GM23338 (cell line): Measurements from ENCODE around the gene REEP5. TPM values are rescaled to one million over a fixed set of nuclear protein-coding genes. Genes with fewer than 3 reads are reported as not detected.

Experiments used
- ATAC-seq: fragments of 200-7000 bp; cut with Tn5 transposase; 3 replicates; pipeline ENCODE4 v1.9.1; 2020
- DNase-seq: peaks from one replicate; pipeline ENCODE4 v3.0.0-alpha.2; 2015; ENCODE audit warnings: low spot score
- H2AFZ ChIP-seq: fragments of 200-600 bp; sonication (generic); 2 replicates; pipeline ENCODE4 v1.8.0; 2016; ENCODE audit warnings: antibody characterized with exemption, mild to moderate bottlenecking, moderate library complexity
- H3F3A ChIP-seq: fragments of 200-600 bp; sonication (generic); replicated peaks from 2 replicates; pipeline ENCODE4 v1.8.0; 2017; ENCODE audit warnings: antibody characterized with exemption, mixed run types, low read depth
- H3K27ac ChIP-seq: fragments of 200-600 bp; sonication (generic); 2 replicates; pipeline ENCODE4 v1.6.1; 2016; ENCODE audit warnings: low read depth
- H3K27me3 ChIP-seq: fragments of 200-600 bp; sonication (generic); 2 replicates; pipeline ENCODE4 v1.8.0; 2016; ENCODE audit warnings: mild to moderate bottlenecking, mixed run types, moderate library complexity; ENCODE audit not compliant: insufficient read depth
- H3K36me3 ChIP-seq: fragments of 200-600 bp; sonication (generic); 2 replicates; pipeline ENCODE4 v1.8.0; 2016; ENCODE audit warnings: mild to moderate bottlenecking; ENCODE audit not compliant: insufficient read depth
- H3K4me1 ChIP-seq: fragments of 200-600 bp; sonication (generic); 2 replicates; pipeline ENCODE4 v1.8.0; 2016; ENCODE audit warnings: mild to moderate bottlenecking, moderate library complexity; ENCODE audit not compliant: insufficient read depth
- H3K4me2 ChIP-seq: fragments of 200-600 bp; sonication (generic); 2 replicates; pipeline ENCODE4 v1.7.1; 2017; ENCODE audit warnings: mixed run types
- H3K4me3 ChIP-seq: fragments of 200-600 bp; sonication (generic); 2 replicates; pipeline ENCODE4 v1.6.1; 2016; ENCODE audit warnings: mixed run types
- H3K79me2 ChIP-seq: fragments of 200-600 bp; sonication (generic); replicated peaks from 2 replicates; pipeline ENCODE4 v1.8.0; 2017; ENCODE audit warnings: mild to moderate bottlenecking; ENCODE audit not compliant: insufficient read depth
- H3K9me2 ChIP-seq: fragments of 200-600 bp; sonication (generic); 2 replicates; pipeline ENCODE4 v1.8.0; 2017; ENCODE audit not compliant: insufficient read depth
- H4K20me1 ChIP-seq: fragments of 200-600 bp; sonication (generic); replicated peaks from 2 replicates; pipeline ENCODE4 v1.8.0; 2017; ENCODE audit warnings: mild to moderate bottlenecking; ENCODE audit not compliant: insufficient read depth
- H3K27ac Mint-ChIP-seq: 2 replicates; pipeline ENCODE4 v1.8.0; 2020; ENCODE audit warnings: inconsistent platforms, mild to moderate bottlenecking, moderate library complexity, mixed read lengths
- H3K27me3 Mint-ChIP-seq: 3 replicates; pipeline ENCODE4 v1.8.0; 2022; ENCODE audit warnings: low read depth, mild to moderate bottlenecking, moderate library complexity, mixed read lengths, inconsistent platforms; ENCODE audit not compliant: insufficient read depth, poor library complexity
- H3K36me3 Mint-ChIP-seq: 3 replicates; pipeline ENCODE4 v1.8.0; 2021; ENCODE audit warnings: low read depth, mild to moderate bottlenecking, inconsistent platforms, moderate library complexity, mixed read lengths
- H3K4me1 Mint-ChIP-seq: 3 replicates; pipeline ENCODE4 v1.8.0; 2020; ENCODE audit warnings: mild to moderate bottlenecking, inconsistent platforms, mixed read lengths
- H3K4me3 Mint-ChIP-seq: 3 replicates; pipeline ENCODE4 v1.8.0; 2021; ENCODE audit warnings: moderate library complexity, mild to moderate bottlenecking, inconsistent platforms, mixed read lengths
- H3K9me3 Mint-ChIP-seq: 3 replicates; pipeline ENCODE4 v1.8.0; 2020; ENCODE audit warnings: moderate library complexity, mild to moderate bottlenecking, inconsistent platforms, mixed read lengths
- CREB1 ChIP-seq: fragments of 250-450 bp; sonication (Bioruptor Pico); IDR thresholded peaks from 2 replicates; pipeline ENCODE4 v1.5.0; 2020; ENCODE audit warnings: low read depth, mild to moderate bottlenecking, moderate library complexity
- ETS1 ChIP-seq: IDR thresholded peaks from 2 replicates; pipeline ENCODE4 v1.6.1; 2016; ENCODE audit warnings: antibody characterized with exemption
- JUNB ChIP-seq: IDR thresholded peaks from one replicate; pipeline ENCODE4 v1.6.1; 2016; ENCODE audit warnings: antibody characterized with exemption; ENCODE audit not compliant: unreplicated experiment
- NANOG ChIP-seq: IDR thresholded peaks from 2 replicates; pipeline ENCODE4 v1.6.1; 2016; ENCODE audit warnings: antibody characterized with exemption, borderline replicate concordance
- POLR2AphosphoS5 ChIP-seq: IDR thresholded peaks from 2 replicates; pipeline ENCODE4 v1.6.1; 2016; ENCODE audit warnings: antibody characterized with exemption, low read depth
- REST ChIP-seq: IDR thresholded peaks from one replicate; pipeline ENCODE4 v1.6.1; 2018; ENCODE audit warnings: antibody characterized with exemption; ENCODE audit not compliant: unreplicated experiment
- STAT1 ChIP-seq: IDR thresholded peaks from one replicate; pipeline ENCODE4 v1.6.1; 2016; ENCODE audit warnings: antibody characterized with exemption; ENCODE audit not compliant: unreplicated experiment
- ZNF462 ChIP-seq: fragments of 250-450 bp; sonication (Bioruptor Pico); IDR thresholded peaks from 2 replicates; pipeline ENCODE4 v1.5.0; 2020; ENCODE audit warnings: mild to moderate bottlenecking, moderate library complexity
- polyA plus RNA-seq: library from polyadenylated mRNA; unstranded; fragments of >200 nt; fragmentation: Nextera tagmentation; extraction: Ambion mirVana; gene quantifications from 2 replicates; pipeline ENCODE4 v1.2.1, GENCODE V29; 2016
- total RNA-seq: library from RNA; depleted of rRNA; stranded (reverse); fragments of >200 nt; shearing (Covaris generic); gene quantifications from 2 replicates; pipeline ENCODE4 v1.2.3, GENCODE V29; 2014

The REEP5 gene
- total and polyA plus RNA-seq, 2 experiments from 2014 or later = 32.5 to 111 TPM

GRCh38 chr5:112951124-112951702 is 29.2 kb upstream of the REEP5 start (continued):
- TF ChIP-seq ETS1 (no peak), ZNF462 (CRISPR knock-in tag) (no peak), NANOG (no peak), POLR2AphosphoS5 (no peak), STAT1 (no peak)

- Histone ChIP-seq H3K4me2 (no peak overlapping the region), H3K9me2 (0 out of 2 replicates have a peak, but pooled peaks cover 3% of the 10 kb centered on the region), H3F3A (no peaks in the 10 kb centered on the region), H4K20me1 (no peaks in the 10 kb centered on the region), H3K4me3 (no peak overlapping the region), H3K36me3 (no peaks in the 10 kb centered on the region), H2AFZ (no peak overlapping the region), H3K4me1 (no peaks in the 10 kb centered on the region), H3K27me3 (no peaks in the 10 kb centered on the region), H3K79me2 (no peaks in the 10 kb centered on the region), H3K27ac (no peak overlapping the region)
- Mint-ChIP-seq H3K27me3 (no peaks in the 10 kb centered on the region), H3K9me3 (peaks cover 10% of the 10 kb centered on the region), H3K4me1 (no peaks in the 10 kb centered on the region), H3K27ac (no peak overlapping the region), H3K4me3 (no peak overlapping the region), H3K36me3 (peaks cover 4% of the 10 kb centered on the region)
- no peak for ATAC-seq
- DNase-seq = no peak
- TF ChIP-seq REST = no peak
- no peak for TF ChIP-seq JUNB
- no peak for TF ChIP-seq NANOG
- no peak for TF ChIP-seq CREB1 (CRISPR knock-in tag)
- TF ChIP-seq POLR2AphosphoS5 = no peak
Observed at GRCh38 chr5:112948458-112948857, 26.4 kb upstream of the REEP5 start.
